Esophagus squamous epithelium (tissue), 5 donors: ENCODE results near the gene DCST2. TPM values are rescaled to one million over a fixed set of nuclear protein-coding genes. Genes with fewer than 3 reads are reported as not detected.

ENCODE experiments used
- DNase-seq: peaks from one replicate; lab custom pipeline; 2025; lab: John Stamatoyannopoulos, UW
- H3K27ac ChIP-seq, 4 donors: fragments of 200-600 bp; sonication (generic); one replicate each; pipeline ENCODE4 v1.5.1; 2016 to 2019; ENCODE audit warnings: mild to moderate bottlenecking in 1 of 4
- H3K27me3 ChIP-seq, 4 donors: fragments of 200-600 bp; sonication (generic); 1 replicate in 3 of 4; 2 replicates in 1 of 4; pipeline versions ENCODE4 v1.5.1 to v1.6.0; 2017 to 2021; ENCODE audit warnings: antibody characterized with exemption in 1 of 4
- H3K36me3 ChIP-seq, 3 donors: fragments of 200-600 bp; sonication (generic); one replicate each; pipeline ENCODE4 v1.5.1; 2016 to 2019
- H3K4me1 ChIP-seq, 3 donors: fragments of 200-600 bp; sonication (generic); one replicate each; pipeline ENCODE4 v1.5.1; 2017 to 2019
- H3K4me3 ChIP-seq, 4 donors: fragments of 200-600 bp; sonication (generic); 1 replicate in 3 of 4; 2 replicates in 1 of 4; pipeline ENCODE4 v1.5.1; 2016 to 2019; ENCODE audit warnings: mild to moderate bottlenecking in 2 of 4, moderate library complexity in 1 of 4
- H3K9me3 ChIP-seq, 3 donors: fragments of 200-600 bp; sonication (generic); one replicate each; pipeline ENCODE4 v1.5.1; 2016 to 2019
- POLR2A ChIP-seq, 4 donors: fragments of 450-650 bp; IDR thresholded peaks; one replicate each; pipeline ENCODE4 v1.6.1; 2017; ENCODE audit warnings: antibody characterized with exemption in 4 of 4, mild to moderate bottlenecking in 4 of 4, moderate library complexity in 3 of 4
- WGBS, 2 donors: methylation state at CpG; one replicate each; pipeline ENCODE4 v1.1.5; 2018; 5-methylcytosine and 5-hydroxymethylcytosine counted together
- intact Hi-C: fragments of 100-400 bp; cut with DNase I; formaldehyde crosslinking; loops from one replicate; pipeline ENCODE4 v1.15.0; 2022
- total RNA-seq, 4 donors: library from RNA; depleted of rRNA; stranded (reverse); fragments of >200 nt; gene quantifications; one replicate each; pipeline ENCODE4 v1.1.0, GENCODE V29; 2016
- TF ChIP-seq, protein P1 (sequence below), 6 experiments: fragments of 450-650 bp in 4 of 6; fragments of 200-600 bp in 2 of 6; sonication (generic) in 2 of 6; IDR thresholded peaks; one replicate each; pipeline ENCODE4 v1.5.1; 2016 to 2019; ENCODE audit warnings: antibody characterized with exemption in 6 of 6, mild to moderate bottlenecking in 4 of 6, moderate library complexity in 4 of 6
- donor health status: DM: yes; HTN: yes; CAD: no.

The DCST2 gene
- total RNA-seq, 4 donors from 2014 or later, result 0.11 to 8.2 (median 0.18) TPM

DNA sequence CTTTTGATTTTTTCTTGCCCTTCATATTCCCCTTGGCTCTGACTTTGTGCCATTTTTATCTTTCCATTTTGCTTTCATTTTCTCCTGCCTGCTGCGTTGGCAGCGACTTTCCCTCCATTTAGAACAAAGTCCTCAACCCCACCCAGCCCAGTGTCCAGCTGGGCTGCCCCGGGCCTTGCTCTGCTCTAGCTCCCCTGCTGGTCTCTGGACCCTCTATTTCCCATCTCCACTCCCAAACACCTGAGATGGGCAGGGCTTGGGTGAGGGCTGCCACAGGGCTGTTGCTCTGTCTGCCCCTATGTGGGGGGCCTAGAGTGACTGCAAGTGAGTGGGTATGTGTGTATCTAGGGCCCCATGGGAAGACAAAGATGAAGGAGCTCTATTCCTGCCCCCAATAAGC is 10.2 kb upstream of the DCST2 start:
- intact Hi-C loops, result no loop called here
- Histone ChIP-seq H3K27ac (peak overlapping the region in 1 of 4 donors; percentile 42), H3K4me3 (no peak overlapping the region), H3K36me3 (no peaks in the 10 kb centered on the region), H3K4me1 (peaks cover 6 to 55% (median 21%) of the 10 kb centered on the region in 3 donors), H3K27me3 (no peaks in the 10 kb centered on the region), H3K9me3 (no peaks in the 10 kb centered on the region)
- DNase-seq, result no peak
- WGBS, 2 donors, result 43 to 56% methylated on average over 3 of the region's 3 CpGs
- TF ChIP-seq POLR2A (IDR thresholded peaks at IDR 0.05), result no peak
- TF ChIP-seq, protein P1, sequence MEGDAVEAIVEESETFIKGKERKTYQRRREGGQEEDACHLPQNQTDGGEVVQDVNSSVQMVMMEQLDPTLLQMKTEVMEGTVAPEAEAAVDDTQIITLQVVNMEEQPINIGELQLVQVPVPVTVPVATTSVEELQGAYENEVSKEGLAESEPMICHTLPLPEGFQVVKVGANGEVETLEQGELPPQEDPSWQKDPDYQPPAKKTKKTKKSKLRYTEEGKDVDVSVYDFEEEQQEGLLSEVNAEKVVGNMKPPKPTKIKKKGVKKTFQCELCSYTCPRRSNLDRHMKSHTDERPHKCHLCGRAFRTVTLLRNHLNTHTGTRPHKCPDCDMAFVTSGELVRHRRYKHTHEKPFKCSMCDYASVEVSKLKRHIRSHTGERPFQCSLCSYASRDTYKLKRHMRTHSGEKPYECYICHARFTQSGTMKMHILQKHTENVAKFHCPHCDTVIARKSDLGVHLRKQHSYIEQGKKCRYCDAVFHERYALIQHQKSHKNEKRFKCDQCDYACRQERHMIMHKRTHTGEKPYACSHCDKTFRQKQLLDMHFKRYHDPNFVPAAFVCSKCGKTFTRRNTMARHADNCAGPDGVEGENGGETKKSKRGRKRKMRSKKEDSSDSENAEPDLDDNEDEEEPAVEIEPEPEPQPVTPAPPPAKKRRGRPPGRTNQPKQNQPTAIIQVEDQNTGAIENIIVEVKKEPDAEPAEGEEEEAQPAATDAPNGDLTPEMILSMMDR (IDR thresholded peaks at IDR 0.05), result no peak

GRCh38 chr1:155043301-155043702 is 9.7 kb upstream of the DCST2 start:
- Histone ChIP-seq H3K4me1 (peaks cover 11 to 55% (median 25%) of the 10 kb centered on the region in 3 donors), H3K9me3 (no peaks in the 10 kb centered on the region), H3K27me3 (no peaks in the 10 kb centered on the region), H3K4me3 (no peak overlapping the region), H3K27ac (no peak overlapping the region), H3K36me3 (no peaks in the 10 kb centered on the region)
- intact Hi-C loops, result no loop called here
- 72 to 77% methylated on average over 4 to 11 of the region's 12 CpGs for WGBS, 2 donors
- no peak for TF ChIP-seq POLR2A (IDR thresholded peaks at IDR 0.05)
- TF ChIP-seq, protein P1 (IDR thresholded peaks at IDR 0.05), result no peak
- no peak for DNase-seq

- DNase-seq, result no peak
- no peak for TF ChIP-seq POLR2A (IDR thresholded peaks at IDR 0.05)
- TF ChIP-seq, protein P1 (IDR thresholded peaks at IDR 0.05), result no peak
- no peak overlapping the region for H3K4me3 ChIP-seq
- no peaks in the 10 kb centered on the region for H3K27me3 ChIP-seq
- no peaks in the 10 kb centered on the region for H3K9me3 ChIP-seq
- H3K4me1 ChIP-seq, result peaks cover 14 to 56% (median 30%) of the 10 kb centered on the region in 3 donors
- no peak overlapping the region for H3K27ac ChIP-seq
- WGBS, 2 donors, result 81 to 85% methylated on average over 5 of the region's 5 CpGs
- intact Hi-C loops, result no loop called here
- no peaks in the 10 kb centered on the region for H3K36me3 ChIP-seq
Observed at GRCh38 chr1:155042789-155043188, 9.2 kb upstream of the DCST2 start.

DNA sequence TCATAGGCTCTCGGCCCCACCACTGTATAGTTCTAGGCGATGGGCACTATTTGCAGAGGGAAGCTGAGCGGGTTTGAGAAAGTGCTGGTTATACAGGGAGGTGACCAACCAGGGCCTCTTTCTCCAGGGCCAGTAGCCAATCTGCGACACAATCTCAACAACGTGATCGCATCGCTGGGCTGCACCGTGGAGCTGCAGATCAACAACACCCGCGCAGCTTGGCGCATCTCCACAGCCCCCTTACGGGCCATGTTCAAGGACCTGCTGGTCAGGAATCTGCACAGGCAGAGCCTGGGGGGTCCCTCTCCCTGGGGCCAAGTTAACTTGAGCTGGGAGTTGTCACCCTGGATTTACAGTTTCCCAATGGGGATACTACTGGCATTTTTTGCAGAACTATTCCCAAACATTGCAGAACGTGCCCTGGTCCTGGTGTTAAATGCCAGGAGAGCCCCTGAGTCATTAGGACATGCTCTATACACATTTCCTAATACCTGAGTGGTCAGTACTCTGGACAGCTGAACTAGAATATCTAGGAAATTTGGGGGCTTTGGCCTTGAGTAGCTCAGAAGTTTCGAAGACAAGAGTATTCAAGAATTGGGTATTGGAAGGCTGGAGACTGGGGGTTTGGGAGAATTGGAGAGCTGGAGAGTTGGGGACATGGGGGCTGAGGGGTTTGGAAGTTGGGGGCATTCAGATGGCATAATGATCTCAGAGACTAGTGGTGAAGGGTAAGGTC is 6.9 kb upstream of the DCST2 start:
- no peak for TF ChIP-seq POLR2A (IDR thresholded peaks at IDR 0.05)
- TF ChIP-seq, protein P1 (IDR thresholded peaks at IDR 0.05), result no peak
- H3K27me3 ChIP-seq, result no peaks in the 10 kb centered on the region
- no peak for DNase-seq
- WGBS, 2 donors, result 90 to 91% methylated on average over 13 to 14 of the region's 14 CpGs
- no peak overlapping the region for H3K4me3 ChIP-seq
- no peaks in the 10 kb centered on the region for H3K36me3 ChIP-seq
- H3K4me1 ChIP-seq, result peaks cover 20 to 71% (median 42%) of the 10 kb centered on the region in 3 donors
- H3K9me3 ChIP-seq, result no peaks in the 10 kb centered on the region
- intact Hi-C loops, result no loop called here
- H3K27ac ChIP-seq, result peak overlapping the region in 1 of 4 donors; percentile 92

- Histone ChIP-seq H3K27ac (peak overlapping the region; percentile 88 to 92 (median 90)), H3K9me3 (no peaks in the 10 kb centered on the region), H3K27me3 (no peaks in the 10 kb centered on the region), H3K4me1 (peaks cover 24 to 69% (median 39%) of the 10 kb centered on the region in 3 donors), H3K4me3 (no peak overlapping the region), H3K36me3 (no peaks in the 10 kb centered on the region)
- no peak for DNase-seq
- no peak for TF ChIP-seq POLR2A (IDR thresholded peaks at IDR 0.05)
- TF ChIP-seq, protein P1 (IDR thresholded peaks at IDR 0.05), result no peak
- intact Hi-C loops, result no loop called here
- WGBS, 2 donors, result 33 to 67% methylated on average over 1 of the region's 4 CpGs
Observed at GRCh38 chr1:155039308-155039669, 5.7 kb upstream of the DCST2 start.
